Astrocyte (in vitro differentiated cells and primary cell): ENCODE results near the gene FUT6.

Experiments
- CTCF ChIP-seq: IDR thresholded peaks from 2 replicates; pipeline ENCODE4 v1.5.1; 2011; ENCODE audit warnings: low read depth, mild to moderate bottlenecking, inconsistent platforms, low read length, moderate library complexity; ENCODE audit not compliant: insufficient read depth
- EZH2 ChIP-seq: IDR thresholded peaks from 2 replicates; pipeline ENCODE4 v1.6.1; 2012; ENCODE audit warnings: mild to moderate bottlenecking, low read length, inconsistent platforms; ENCODE audit not compliant: insufficient read depth

GRCh38 chr19:5881543-5882299 lies 42.2 kb upstream of the FUT6 start:
- TF ChIP-seq CTCF (no peak), EZH2 (no peak)
